ENCODE measurements around the gene MID1. TPM values are rescaled to one million over a fixed set of nuclear protein-coding genes. Genes with fewer than 3 reads are reported as not detected.
A peak's percentile ranks its signal among the peaks of the same experiment; 100 is the strongest.

The MID1 gene
- total RNA-seq, 1 experiment from 2014 or later = 14.8 TPM

- Histone ChIP-seq H3K27me3 (replicated peaks) (no peaks in the 10 kb centered on the region), H3K27ac (no peak overlapping the region), H3K9me3 (replicated peaks) (no peaks in the 10 kb centered on the region), H3K4me3 (no peak overlapping the region), H3K36me3 (no peaks in the 10 kb centered on the region), H3K4me1 (replicated peaks) (peaks cover 32% of the 10 kb centered on the region)
- no peak for DNase-seq (ENCODE audit: low read depth in 1 of 2, low spot score in 2 of 2)
Measured at GRCh38 chrX:10524578-10524977, 95.8 kb downstream of the MID1 start.

GRCh38 chrX:10519761-10520160, 100.6 kb downstream of the MID1 start:
- no peak for DNase-seq (ENCODE audit: low read depth in 1 of 2, low spot score in 2 of 2)
- H3K27ac ChIP-seq = no peak overlapping the region
- no peaks in the 10 kb centered on the region for H3K36me3 ChIP-seq
- H3K27me3 ChIP-seq (replicated peaks) = no peaks in the 10 kb centered on the region
- no peaks in the 10 kb centered on the region; the same call in 1 of the 2 replicates for H3K4me1 ChIP-seq (replicated peaks)
- H3K4me3 ChIP-seq = no peak overlapping the region
- H3K9me3 ChIP-seq (replicated peaks) = no peaks in the 10 kb centered on the region

- Histone ChIP-seq H3K4me1 (replicated peaks) (no peaks in the 10 kb centered on the region; the same call in 1 of the 2 replicates), H3K36me3 (no peaks in the 10 kb centered on the region), H3K27me3 (replicated peaks) (no peaks in the 10 kb centered on the region), H3K9me3 (replicated peaks) (no peaks in the 10 kb centered on the region), H3K27ac (no peak overlapping the region), H3K4me3 (no peak overlapping the region)
- DNase-seq (ENCODE audit: low read depth in 1 of 2, low spot score in 2 of 2) = no peak
Measured at GRCh38 chrX:10519278-10519677, 101.1 kb downstream of the MID1 start.

DNA sequence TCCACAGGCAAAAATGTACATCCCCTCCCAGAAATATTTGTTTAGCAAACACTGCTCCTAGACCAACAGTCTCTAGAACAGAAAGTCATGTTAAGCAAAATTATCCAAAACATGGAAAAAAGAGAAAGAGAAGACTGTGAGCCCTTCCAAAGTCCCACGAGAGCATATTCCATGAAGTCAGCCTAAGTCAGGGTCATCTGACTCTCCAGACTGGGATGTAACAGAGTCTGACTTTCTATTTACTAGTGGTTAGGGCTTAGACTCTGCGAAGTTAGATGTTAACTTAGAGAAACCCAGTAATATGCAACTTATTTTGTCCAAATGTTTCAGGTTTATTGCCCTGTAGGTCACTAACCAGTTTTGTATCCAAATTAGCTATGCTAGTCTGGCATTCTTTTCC, 102.3 kb downstream of the MID1 start:
- Histone ChIP-seq H3K36me3 (no peaks in the 10 kb centered on the region), H3K27me3 (replicated peaks) (no peaks in the 10 kb centered on the region), H3K4me1 (replicated peaks) (no peaks in the 10 kb centered on the region; the same call in 1 of the 2 replicates), H3K9me3 (replicated peaks) (no peaks in the 10 kb centered on the region), H3K4me3 (no peak overlapping the region), H3K27ac (no peak overlapping the region)
- DNase-seq (ENCODE audit: low read depth in 1 of 2, low spot score in 2 of 2) = no peak

DNA sequence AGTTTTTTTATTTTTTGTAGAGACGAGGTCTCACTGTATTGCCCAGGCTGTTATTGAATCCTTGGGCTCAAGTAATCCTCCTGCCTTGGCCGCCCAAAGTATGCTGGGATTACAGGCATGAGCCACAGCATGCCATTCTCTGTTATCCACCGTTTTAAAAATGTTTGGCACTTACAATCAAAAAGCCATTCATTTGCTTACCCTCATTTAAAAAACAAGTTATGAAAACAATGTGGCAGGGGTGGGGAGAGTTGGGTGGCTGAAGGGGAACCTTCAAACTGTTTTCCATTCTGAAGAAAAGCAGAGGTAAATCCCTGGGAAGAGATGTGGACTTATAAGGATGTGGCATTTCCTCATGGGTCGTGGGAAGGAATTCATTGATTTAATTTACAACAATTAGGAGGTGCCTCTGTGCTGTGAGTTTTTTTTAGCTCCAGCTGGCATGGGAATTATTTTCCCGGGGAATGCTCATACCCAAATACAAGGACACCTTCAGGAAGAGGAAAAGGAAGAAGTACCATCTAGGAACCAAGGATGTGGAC, 103.5 kb downstream of the MID1 start:
- H3K36me3 ChIP-seq = no peaks in the 10 kb centered on the region
- no peak for DNase-seq (ENCODE audit: low read depth in 1 of 2, low spot score in 2 of 2)
- no peak overlapping the region for H3K4me3 ChIP-seq
- H3K27me3 ChIP-seq (replicated peaks) = no peaks in the 10 kb centered on the region
- H3K4me1 ChIP-seq (replicated peaks) = no peaks in the 10 kb centered on the region; the same call in 1 of the 2 replicates
- H3K9me3 ChIP-seq (replicated peaks) = no peaks in the 10 kb centered on the region
- no peak overlapping the region for H3K27ac ChIP-seq

- DNase-seq (ENCODE audit: low read depth in 1 of 2, low spot score in 2 of 2) = no peak
- no peak overlapping the region for H3K27ac ChIP-seq
- H3K27me3 ChIP-seq (replicated peaks) = no peaks in the 10 kb centered on the region
- H3K9me3 ChIP-seq (replicated peaks) = no peaks in the 10 kb centered on the region
- H3K36me3 ChIP-seq = no peaks in the 10 kb centered on the region
- no peak overlapping the region for H3K4me3 ChIP-seq
- no peaks in the 10 kb centered on the region; the same call in 1 of the 2 replicates for H3K4me1 ChIP-seq (replicated peaks)
Measured at GRCh38 chrX:10514891-10515290, 105.5 kb downstream of the MID1 start.

- H3K4me1 ChIP-seq (replicated peaks) = no peaks in the 10 kb centered on the region; the same call in 1 of the 2 replicates
- DNase-seq (ENCODE audit: low read depth in 1 of 2, low spot score in 2 of 2) = no peak
- H3K27me3 ChIP-seq (replicated peaks) = no peaks in the 10 kb centered on the region
- H3K36me3 ChIP-seq = no peaks in the 10 kb centered on the region
- no peak overlapping the region for H3K27ac ChIP-seq
- H3K9me3 ChIP-seq (replicated peaks) = no peaks in the 10 kb centered on the region
- H3K4me3 ChIP-seq = no peak overlapping the region
Measured at GRCh38 chrX:10513974-10514373, 106.4 kb downstream of the MID1 start.

- H3K27ac ChIP-seq = no peak overlapping the region
- no peaks in the 10 kb centered on the region for H3K9me3 ChIP-seq (replicated peaks)
- H3K4me1 ChIP-seq (replicated peaks) = peaks cover 9% of the 10 kb centered on the region
- H3K27me3 ChIP-seq (replicated peaks) = no peaks in the 10 kb centered on the region
- no peak for DNase-seq (ENCODE audit: low read depth in 1 of 2, low spot score in 2 of 2)
- H3K36me3 ChIP-seq = no peaks in the 10 kb centered on the region
- no peak overlapping the region for H3K4me3 ChIP-seq
Measured at GRCh38 chrX:10512741-10513140, 107.6 kb downstream of the MID1 start.

DNA sequence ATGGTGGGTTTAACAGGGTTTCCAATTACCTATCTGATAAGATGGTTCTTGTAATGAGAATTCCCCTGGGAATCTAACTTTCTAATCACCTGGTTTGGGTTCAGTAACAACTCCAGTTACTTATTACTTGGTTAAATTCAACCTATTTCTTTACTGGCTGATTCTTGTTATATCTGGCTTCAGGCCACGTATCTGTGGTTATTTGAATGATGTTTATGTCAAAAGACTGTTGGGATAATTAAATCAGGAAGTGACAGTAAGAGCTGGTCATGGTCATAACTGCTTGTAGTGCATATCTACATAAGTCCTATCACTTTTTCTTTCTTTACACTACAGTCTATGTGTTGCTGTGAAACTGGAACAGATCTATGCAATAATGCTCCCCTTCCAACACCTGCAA, 108.1 kb downstream of the MID1 start:
- no peaks in the 10 kb centered on the region for H3K36me3 ChIP-seq
- no peaks in the 10 kb centered on the region for H3K9me3 ChIP-seq (replicated peaks)
- H3K27ac ChIP-seq = no peak overlapping the region
- peaks cover 14% of the 10 kb centered on the region for H3K4me1 ChIP-seq (replicated peaks)
- DNase-seq (ENCODE audit: low read depth in 1 of 2, low spot score in 2 of 2) = no peak
- no peaks in the 10 kb centered on the region for H3K27me3 ChIP-seq (replicated peaks)
- H3K4me3 ChIP-seq = no peak overlapping the region

DNA sequence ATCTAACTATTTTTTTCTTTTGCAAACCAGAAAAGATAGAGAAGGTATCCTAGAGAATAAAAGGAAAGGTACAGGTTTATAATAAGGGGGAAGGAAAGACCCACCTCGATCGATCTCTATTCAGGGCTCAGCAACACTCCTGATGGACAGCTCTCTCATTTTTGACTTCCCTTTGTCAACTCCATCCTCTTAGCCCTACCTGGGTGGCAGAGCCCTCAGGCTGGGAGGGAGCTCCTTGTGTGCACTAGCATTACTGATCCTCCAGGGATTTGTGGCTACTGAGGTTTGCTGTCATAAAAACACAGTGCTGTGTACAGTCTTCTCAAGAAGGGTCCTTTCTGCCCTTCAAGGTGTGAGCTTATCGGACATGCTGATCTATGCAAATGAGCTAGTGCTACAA, 111.0 kb downstream of the MID1 start:
- Histone ChIP-seq H3K9me3 (replicated peaks) (no peaks in the 10 kb centered on the region), H3K4me3 (no peak overlapping the region), H3K27me3 (replicated peaks) (no peaks in the 10 kb centered on the region), H3K4me1 (replicated peaks) (peaks cover 21% of the 10 kb centered on the region), H3K36me3 (no peaks in the 10 kb centered on the region), H3K27ac (no peak overlapping the region)
- no peak for DNase-seq (ENCODE audit: low read depth in 1 of 2, low spot score in 2 of 2)

DNA sequence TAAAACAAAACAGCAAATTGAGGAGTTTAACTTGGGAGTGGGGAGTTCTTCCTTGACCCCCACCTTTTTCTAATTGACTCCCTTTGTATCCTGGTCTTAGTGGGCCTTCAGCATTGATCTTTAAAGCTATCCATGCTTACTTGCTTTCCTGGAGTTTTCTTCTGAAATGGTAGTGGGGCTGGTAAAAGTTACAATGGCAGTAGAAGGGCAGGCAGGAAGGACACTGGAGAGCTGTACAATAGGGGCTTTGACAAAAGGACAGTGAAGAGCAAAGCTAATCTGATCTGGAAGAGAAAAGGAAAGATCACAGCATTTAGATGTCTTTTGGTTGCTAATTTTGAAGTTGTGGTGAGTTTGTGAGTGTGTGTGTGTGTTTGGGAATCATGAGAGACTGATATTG, 111.5 kb downstream of the MID1 start:
- Histone ChIP-seq H3K9me3 (replicated peaks) (no peaks in the 10 kb centered on the region), H3K4me1 (replicated peaks) (peaks cover 21% of the 10 kb centered on the region), H3K27ac (no peak overlapping the region), H3K36me3 (no peaks in the 10 kb centered on the region), H3K4me3 (no peak overlapping the region), H3K27me3 (replicated peaks) (no peaks in the 10 kb centered on the region)
- DNase-seq (ENCODE audit: low read depth in 1 of 2, low spot score in 2 of 2) = no peak

DNA sequence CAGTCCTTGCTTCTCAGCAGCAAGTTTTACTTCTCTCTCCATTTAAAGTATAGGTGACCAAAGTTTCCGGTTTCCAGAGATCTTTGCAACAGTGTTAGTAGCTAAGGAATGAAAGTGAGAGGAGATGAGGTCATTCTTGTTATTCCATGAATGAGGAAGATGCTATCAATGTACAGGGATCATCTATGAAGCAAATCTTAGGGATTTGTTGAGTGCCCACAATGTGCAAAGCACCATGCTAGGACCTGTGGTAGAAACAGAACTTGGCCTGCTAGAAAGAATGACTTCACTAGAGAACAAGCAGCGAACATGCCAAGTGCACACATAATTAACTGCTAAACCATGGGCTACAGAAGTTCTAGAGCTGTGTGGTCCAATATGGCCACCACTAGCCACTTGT, 112.5 kb downstream of the MID1 start:
- H3K4me3 ChIP-seq = no peak overlapping the region
- H3K27ac ChIP-seq = peak overlapping the region; percentile 82
- H3K36me3 ChIP-seq = no peaks in the 10 kb centered on the region
- H3K4me1 ChIP-seq (replicated peaks) = peaks cover 21% of the 10 kb centered on the region
- peak in 1 of 2 experiments; percentile 32 for DNase-seq (ENCODE audit: low read depth in 1 of 2, low spot score in 2 of 2)
- no peaks in the 10 kb centered on the region for H3K27me3 ChIP-seq (replicated peaks)
- no peaks in the 10 kb centered on the region for H3K9me3 ChIP-seq (replicated peaks)

DNA sequence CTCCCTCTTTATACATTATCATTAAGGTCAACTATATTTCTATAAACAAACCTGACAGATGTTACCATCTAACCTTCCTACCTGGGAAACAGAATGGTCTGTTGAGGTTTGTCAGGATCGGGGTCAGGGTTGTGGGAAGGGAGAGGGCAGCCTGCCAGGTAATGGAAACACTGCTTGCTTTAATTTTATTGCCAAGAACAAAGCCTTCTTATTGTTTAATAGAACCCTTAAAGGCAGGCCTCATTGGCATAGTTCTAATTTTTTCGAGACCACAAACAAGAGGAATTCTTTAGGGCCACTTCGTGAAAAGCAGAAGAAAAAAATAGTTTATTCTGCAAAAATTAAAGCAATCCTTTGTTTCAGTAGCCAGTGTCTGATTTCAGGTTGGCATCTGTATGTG, 113.2 kb downstream of the MID1 start:
- no peaks in the 10 kb centered on the region for H3K27me3 ChIP-seq (replicated peaks)
- peak overlapping the region; percentile 82 for H3K27ac ChIP-seq
- peak; percentile 37 to 46 for DNase-seq (ENCODE audit: low read depth in 1 of 2, low spot score in 2 of 2)
- no peaks in the 10 kb centered on the region for H3K9me3 ChIP-seq (replicated peaks)
- no peaks in the 10 kb centered on the region for H3K36me3 ChIP-seq
- no peak overlapping the region for H3K4me3 ChIP-seq
- peaks cover 21% of the 10 kb centered on the region for H3K4me1 ChIP-seq (replicated peaks)

DNA sequence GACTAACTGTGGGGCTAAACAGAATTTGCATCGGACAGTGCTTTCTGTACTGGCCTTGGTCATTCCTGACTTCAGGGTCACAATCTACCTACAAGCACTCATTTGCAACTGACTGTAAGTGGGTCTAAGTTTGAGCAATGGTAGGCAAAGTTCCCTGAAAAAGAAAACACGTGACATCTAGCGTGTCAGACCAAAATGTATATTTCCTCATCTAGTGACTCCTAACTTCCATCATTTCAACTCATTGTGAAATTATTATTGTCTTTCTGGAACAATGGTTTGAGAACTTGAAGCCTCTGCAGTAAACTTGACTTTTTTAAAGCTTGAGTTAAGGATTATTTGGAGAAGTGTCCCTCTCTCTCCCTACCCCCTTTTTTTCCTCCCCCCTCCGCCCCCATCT, 113.6 kb downstream of the MID1 start:
- Histone ChIP-seq H3K4me1 (replicated peaks) (peaks cover 21% of the 10 kb centered on the region), H3K4me3 (no peak overlapping the region), H3K9me3 (replicated peaks) (no peaks in the 10 kb centered on the region), H3K27ac (peak overlapping the region; percentile 82; the same call in 1 of the 2 replicates), H3K27me3 (replicated peaks) (no peaks in the 10 kb centered on the region), H3K36me3 (no peaks in the 10 kb centered on the region)
- no peak for DNase-seq (ENCODE audit: low read depth in 1 of 2, low spot score in 2 of 2)

GRCh38 chrX:10505726-10506125, 114.7 kb downstream of the MID1 start:
- DNase-seq (ENCODE audit: low read depth in 1 of 2, low spot score in 2 of 2) = no peak
- Histone ChIP-seq H3K36me3 (no peaks in the 10 kb centered on the region), H3K4me1 (replicated peaks) (peaks cover 21% of the 10 kb centered on the region), H3K27ac (no peak overlapping the region), H3K9me3 (replicated peaks) (no peaks in the 10 kb centered on the region), H3K4me3 (no peak overlapping the region), H3K27me3 (replicated peaks) (no peaks in the 10 kb centered on the region)
